GM12892 (cell line): ENCODE data around the gene DYNC1H1.
"Not testable (repeated sequence)": the region's sequence is repeated elsewhere in the genome, so short reads cannot be mapped to it uniquely, and the experiment has no call there.

Source experiments
- DNase-seq: peaks from one replicate; pipeline ENCODE4 v3.0.0; 2011; ENCODE audit not compliant: insufficient read length
- FAIRE-seq: peaks from 2 replicates; lab custom pipeline; 2011; peaks lifted over from hg19 to GRCh38; lab: Jason Lieb, UNC
- POLR2A ChIP-seq: IDR thresholded peaks from 2 replicates; pipeline ENCODE4 v1.6.1; 2011; ENCODE audit warnings: low read depth, low read length, control low read depth
- POLR2AphosphoS5 ChIP-seq: IDR thresholded peaks from 2 replicates; pipeline ENCODE4 v1.6.1; 2011; ENCODE audit warnings: low read depth, low read length, control low read depth
- TAF1 ChIP-seq: IDR thresholded peaks from 2 replicates; pipeline ENCODE4 v1.6.1; 2011; ENCODE audit warnings: low read depth, mild to moderate bottlenecking, control low read depth, low read length, borderline replicate concordance

The DYNC1H1 gene

GRCh38 chr14:102050625-102051024, 86.3 kb downstream of the DYNC1H1 start:
- FAIRE-seq (no peak), DNase-seq (no peak)
- TF ChIP-seq POLR2AphosphoS5 = no peak
- TF ChIP-seq POLR2A = no peak
- TF ChIP-seq TAF1 = no peak

GRCh38 chr14:102052522-102052921, 88.1 kb downstream of the DYNC1H1 start:
- TF ChIP-seq POLR2AphosphoS5 (no peak), TAF1 (no peak), POLR2A (no peak)
- FAIRE-seq (no peak), DNase-seq (no peak)

GRCh38 chr14:102055181-102055901, 91.0 kb downstream of the DYNC1H1 start:
- no peak for FAIRE-seq
- TF ChIP-seq POLR2A (no peak), POLR2AphosphoS5 (no peak), TAF1 (no peak)
- no peak for DNase-seq

- FAIRE-seq = no peak
- DNase-seq = no peak
- TF ChIP-seq POLR2A (no peak), POLR2AphosphoS5 (no peak), TAF1 (no peak)
Observed at GRCh38 chr14:102056694-102057442, 92.5 kb downstream of the DYNC1H1 start.

- no peak for FAIRE-seq
- no peak for DNase-seq
- TF ChIP-seq TAF1 = no peak
- no peak for TF ChIP-seq POLR2AphosphoS5
- TF ChIP-seq POLR2A = no peak
Observed at GRCh38 chr14:102057480-102058114, 93.2 kb downstream of the DYNC1H1 start.

- DNase-seq (no peak), FAIRE-seq (no peak)
- TF ChIP-seq TAF1 (no peak), POLR2AphosphoS5 (no peak), POLR2A (no peak)
Observed at GRCh38 chr14:102058146-102058545, 93.8 kb downstream of the DYNC1H1 start.

GRCh38 chr14:102058961-102059360, 94.6 kb downstream of the DYNC1H1 start:
- FAIRE-seq (no peak), DNase-seq (no peak)
- TF ChIP-seq POLR2AphosphoS5 (no peak), TAF1 (no peak), POLR2A (no peak)

- TF ChIP-seq TAF1 (no peak), POLR2AphosphoS5 (no peak), POLR2A (no peak)
- FAIRE-seq (no peak), DNase-seq (no peak)
Observed at GRCh38 chr14:102063109-102063807, 98.9 kb downstream of the DYNC1H1 start.

- no peak for FAIRE-seq
Observed at GRCh38 chr14:102063808-102064429, 99.5 kb downstream of the DYNC1H1 start.

GRCh38 chr14:102064590-102064989, 100.2 kb downstream of the DYNC1H1 start:
- DNase-seq, FAIRE-seq: not testable (repeated sequence)

More at GRCh38 chr14:102063808-102064429, 99.5 kb downstream of the DYNC1H1 start:
- TF ChIP-seq TAF1 (no peak), POLR2AphosphoS5 (no peak), POLR2A (no peak)
- no peak for DNase-seq
